HEK293 (cell line): ENCODE measurements around the gene BRCA1.
A peak's percentile ranks its signal among the peaks of the same experiment; 100 is the strongest.

Source experiments
- CTCF ChIA-PET: fragments of 350-600 bp; formaldehyde crosslinking; extraction: SDS; loops from one replicate; lab custom pipeline; 2021; ENCODE audit warnings: antibody characterized with exemption; lab: Yijun Ruan, JAX
- POLR2A ChIA-PET: fragments of 300-600 bp; formaldehyde crosslinking; extraction: SDS; loops from one replicate; lab custom pipeline; 2020; ENCODE audit warnings: antibody characterized with exemption, inconsistent platforms; lab: Yijun Ruan, JAX
- H3K27ac ChIP-seq: fragments of 200-500 bp; sonication (Bioruptor generic); 2 replicates; pipeline ENCODE4 v1.5.1; 2014; ENCODE audit warnings: low read depth, low read length, control low read depth, inconsistent platforms; ENCODE audit errors: extremely low read depth
- H3K36me3 ChIP-seq, 2 experiments: fragments of 200-500 bp in 1 of 2; sonication (Bioruptor generic) in 1 of 2; 1 replicate in 1 of 2; 2 replicates in 1 of 2; pipeline ENCODE4 v1.5.1; 2014 to 2017; ENCODE audit warnings: inconsistent platforms in 2 of 2, low read length in 2 of 2; ENCODE audit not compliant: control insufficient read depth in 2 of 2, insufficient read depth in 1 of 2
- H3K4me1 ChIP-seq: fragments of 200-500 bp; sonication (Bioruptor generic); 2 replicates; pipeline ENCODE4 v1.5.1; 2014; ENCODE audit warnings: mild to moderate bottlenecking, low read length, inconsistent platforms; ENCODE audit not compliant: control insufficient read depth, insufficient read depth
- H3K4me3 ChIP-seq: 2 replicates; pipeline ENCODE4 v1.5.1; 2011; ENCODE audit warnings: low read depth, mild to moderate bottlenecking, control low read depth, low read length, moderate library complexity
- H3K9me3 ChIP-seq: fragments of 200-500 bp; sonication (Bioruptor generic); 2 replicates; pipeline ENCODE4 v1.5.1; 2014; ENCODE audit warnings: low read depth, low read length, inconsistent platforms; ENCODE audit not compliant: control insufficient read depth, insufficient read depth
- BCL11B ChIP-seq: fragments of 450-650 bp; formaldehyde crosslinking; IDR thresholded peaks from 2 replicates; pipeline ENCODE4 v1.5.1; 2016; ENCODE audit warnings: low read depth, missing biosample characterization, missing genetic modification characterization
- GFI1B ChIP-seq: fragments of 450-650 bp; formaldehyde crosslinking; IDR thresholded peaks from 2 replicates; pipeline ENCODE4 v1.5.1; 2016; ENCODE audit warnings: missing biosample characterization, missing genetic modification characterization
- HIC1 ChIP-seq: fragments of 450-650 bp; formaldehyde crosslinking; IDR thresholded peaks from 2 replicates; pipeline ENCODE4 v1.5.1; 2016; ENCODE audit warnings: missing biosample characterization, missing genetic modification characterization
- IKZF3 ChIP-seq: fragments of 450-650 bp; IDR thresholded peaks from 2 replicates; pipeline ENCODE4 v1.5.0; 2018; ENCODE audit warnings: missing biosample characterization, mild to moderate bottlenecking, missing genetic modification characterization, moderate library complexity
- MYNN ChIP-seq: fragments of 450-650 bp; formaldehyde crosslinking; IDR thresholded peaks from 2 replicates; pipeline ENCODE4 v1.5.1; 2016; ENCODE audit warnings: missing biosample characterization, missing genetic modification characterization, borderline replicate concordance
- PRDM1 ChIP-seq: fragments of 450-650 bp; formaldehyde crosslinking; IDR thresholded peaks from 2 replicates; pipeline ENCODE4; 2016; ENCODE audit warnings: missing biosample characterization, missing genetic modification characterization
- PRDM10 ChIP-seq: fragments of 450-650 bp; formaldehyde crosslinking; IDR thresholded peaks from 2 replicates; pipeline ENCODE4 v1.5.1; 2016; ENCODE audit warnings: missing biosample characterization, missing genetic modification characterization
- REPIN1 ChIP-seq: fragments of 450-650 bp; formaldehyde crosslinking; IDR thresholded peaks from 2 replicates; pipeline ENCODE4 v1.5.1; 2017; ENCODE audit warnings: missing biosample characterization, missing genetic modification characterization, low read depth
- TSHZ1 ChIP-seq: fragments of 450-650 bp; formaldehyde crosslinking; IDR thresholded peaks from 2 replicates; pipeline ENCODE4 v1.5.1; 2016; ENCODE audit warnings: missing biosample characterization, missing genetic modification characterization, borderline replicate concordance
- ZBTB8A ChIP-seq: fragments of 450-650 bp; formaldehyde crosslinking; IDR thresholded peaks from 2 replicates; pipeline ENCODE4 v1.5.1; 2016; ENCODE audit warnings: missing biosample characterization, missing genetic modification characterization
- ZFP69B ChIP-seq: fragments of 450-650 bp; formaldehyde crosslinking; IDR thresholded peaks from 2 replicates; pipeline ENCODE4 v1.5.1; 2016; ENCODE audit warnings: missing biosample characterization, missing genetic modification characterization
- ZNF121 ChIP-seq: fragments of 450-650 bp; formaldehyde crosslinking; IDR thresholded peaks from 2 replicates; pipeline ENCODE4 v1.5.1; 2016; ENCODE audit warnings: missing biosample characterization, missing genetic modification characterization
- ZNF169 ChIP-seq: fragments of 450-650 bp; formaldehyde crosslinking; IDR thresholded peaks from 2 replicates; pipeline ENCODE4 v1.5.1; 2016; ENCODE audit warnings: missing biosample characterization, missing genetic modification characterization
- ZNF19 ChIP-seq: fragments of 450-650 bp; formaldehyde crosslinking; IDR thresholded peaks from 2 replicates; pipeline ENCODE4; 2016; ENCODE audit warnings: missing biosample characterization, missing genetic modification characterization, low read depth
- ZNF2 ChIP-seq: fragments of 450-650 bp; formaldehyde crosslinking; IDR thresholded peaks from 2 replicates; pipeline ENCODE4 v1.5.1; 2016; ENCODE audit warnings: missing biosample characterization, missing genetic modification characterization
- ZNF211 ChIP-seq: fragments of 450-650 bp; formaldehyde crosslinking; IDR thresholded peaks from 2 replicates; pipeline ENCODE4 v1.5.1; 2016; ENCODE audit warnings: low read depth, missing biosample characterization, missing genetic modification characterization
- ZNF214 ChIP-seq: fragments of 450-650 bp; formaldehyde crosslinking; IDR thresholded peaks from 2 replicates; pipeline ENCODE4 v1.5.1; 2017; ENCODE audit warnings: missing biosample characterization, mild to moderate bottlenecking, missing genetic modification characterization, borderline replicate concordance
- ZNF223 ChIP-seq: fragments of 450-650 bp; formaldehyde crosslinking; IDR thresholded peaks from 2 replicates; pipeline ENCODE4 v1.5.1; 2016; ENCODE audit warnings: missing biosample characterization, missing genetic modification characterization
- ZNF239 ChIP-seq: fragments of 450-650 bp; formaldehyde crosslinking; IDR thresholded peaks from 2 replicates; pipeline ENCODE4 v1.5.1; 2016; ENCODE audit warnings: missing biosample characterization, missing genetic modification characterization
- ZNF341 ChIP-seq: fragments of 450-650 bp; formaldehyde crosslinking; IDR thresholded peaks from 2 replicates; pipeline ENCODE4; 2016; ENCODE audit warnings: low read depth, missing biosample characterization, missing genetic modification characterization
- ZNF394 ChIP-seq: fragments of 450-650 bp; formaldehyde crosslinking; IDR thresholded peaks from 2 replicates; pipeline ENCODE4 v1.5.1; 2016; ENCODE audit warnings: missing biosample characterization, missing genetic modification characterization, mild to moderate bottlenecking, moderate library complexity, borderline replicate concordance
- ZNF473 ChIP-seq: fragments of 450-650 bp; formaldehyde crosslinking; IDR thresholded peaks from 2 replicates; pipeline ENCODE4 v1.5.1; 2017; ENCODE audit warnings: missing biosample characterization, missing genetic modification characterization
- ZNF624 ChIP-seq: fragments of 450-650 bp; formaldehyde crosslinking; IDR thresholded peaks from 2 replicates; pipeline ENCODE4 v1.5.1; 2017; ENCODE audit warnings: missing biosample characterization, missing genetic modification characterization
- ZNF654 ChIP-seq: fragments of 450-650 bp; formaldehyde crosslinking; IDR thresholded peaks from 2 replicates; pipeline ENCODE4 v1.5.1; 2016; ENCODE audit warnings: low read depth, missing biosample characterization, missing genetic modification characterization
- ZNF692 ChIP-seq: fragments of 450-650 bp; formaldehyde crosslinking; IDR thresholded peaks from 2 replicates; pipeline ENCODE4 v1.5.1; 2016; ENCODE audit warnings: missing biosample characterization, missing genetic modification characterization
- ZSCAN30 ChIP-seq: fragments of 450-650 bp; IDR thresholded peaks from 2 replicates; pipeline ENCODE4 v1.5.1; 2018; ENCODE audit warnings: missing biosample characterization, mild to moderate bottlenecking, missing genetic modification characterization, moderate library complexity

Gene BRCA1

GRCh38 chr17:42997984-42998938, 126.9 kb downstream of the BRCA1 start, which contains the start of gene RPL27:
Gene RPL27, plus strand, starts transcription at chr17:42998419. Its CDS starts 332 bp downstream, at chr17:42998751.
- Histone ChIP-seq H3K4me3 (peak within 1 kb of the TSS; percentile 64), H3K36me3 (peaks cover 43 to 55% of the 10 kb centered on the region in 2 experiments), H3K4me1 (peaks cover 12% of the 10 kb centered on the region), H3K9me3 (no peaks in the 10 kb centered on the region), H3K27ac (peak within 1 kb of the TSS; percentile 99)
- CTCF ChIA-PET: interaction anchor here (0.5 to 2.5 kb wide), 33 partner anchors 8 to 486 kb away, joined by 3 to 18 read pairs (median 4); partner anchors contain the start of genes AARSD1, AOC2, ARL4D and DHX8
- POLR2A ChIA-PET: interaction anchor here (0.6 to 3.4 kb wide), 55 partner anchors 9 to 1187 kb away, joined by 3 to 36 read pairs (median 7); partner anchors contain the start of genes AARSD1, AOC2, AOC3 and ARL4D
- TF ChIP-seq ZNF654 (tag by site-specific recombination): peak; percentile 58
- TF ChIP-seq ZFP69B (tag by site-specific recombination): peak; percentile 92
- TF ChIP-seq TSHZ1 (tag by site-specific recombination): peak; percentile 87
- TF ChIP-seq ZNF239 (tag by site-specific recombination): no peak
- no peak for TF ChIP-seq ZNF624 (tag by site-specific recombination)
- peak; percentile 96 for TF ChIP-seq IKZF3 (tag by site-specific recombination)
- TF ChIP-seq ZBTB8A (tag by site-specific recombination): peak; percentile 95
- TF ChIP-seq REPIN1: peak; percentile 93; the same call in 1 of the 2 replicates
- peak; percentile 89 for TF ChIP-seq PRDM10 (tag by site-specific recombination)
- TF ChIP-seq ZNF169 (tag by site-specific recombination): no peak
- peak; percentile 97 for TF ChIP-seq ZNF341
- peak; percentile 66 for TF ChIP-seq MYNN (tag by site-specific recombination)
- TF ChIP-seq ZNF19 (tag by site-specific recombination): no peak
- TF ChIP-seq ZNF121: peak; percentile 67; the same call in 1 of the 2 replicates
- TF ChIP-seq BCL11B (tag by site-specific recombination): 0 out of 2 replicates have a peak, but pooled peaks have one; percentile 37
- TF ChIP-seq PRDM1 (tag by site-specific recombination): peak; percentile 52; the same call in 1 of the 2 replicates
- no peak for TF ChIP-seq ZNF473
- TF ChIP-seq ZSCAN30: peak; percentile 97
- peak; percentile 97 for TF ChIP-seq ZNF2 (tag by site-specific recombination)
- TF ChIP-seq GFI1B: no peak; the same call in 1 of the 2 replicates
- TF ChIP-seq ZNF223 (tag by site-specific recombination): peak; percentile 74; the same call in 1 of the 2 replicates
- peak; percentile 89 for TF ChIP-seq ZNF692 (tag by site-specific recombination)
- peak; percentile 87 for TF ChIP-seq HIC1 (tag by site-specific recombination)
- no peak for TF ChIP-seq ZNF214 (tag by site-specific recombination)
- TF ChIP-seq ZNF211 (tag by site-specific recombination): no peak
- TF ChIP-seq ZNF394 (tag by site-specific recombination): peak; percentile 97
